HG03108 (cell line): Measurements from ENCODE around the gene HYCC1.
"Not testable (repeated sequence)": the region's sequence is repeated elsewhere in the genome, so short reads cannot be mapped to it uniquely, and the experiment has no call there.

Source experiments
- ATAC-seq: cut with Tn5 transposase; IDR thresholded peaks from one replicate; pipeline ENCODE4 v1.9.1; 2021; ENCODE audit warnings: moderate library complexity; ENCODE audit not compliant: unreplicated experiment

HYCC1 gene

GRCh38 chr7:23013715-23014649 is at the start of gene HYCC1:
HYCC1 (minus strand) TSS chr7:23014130; CDS start chr7:22991111, 23,019 bp downstream.
- ATAC-seq: peak; percentile 94

- no peak for ATAC-seq
These were observed 48.5 kb upstream of the HYCC1 start for GRCh38 chr7:23062452-23062851.

GRCh38 chr7:23061327-23061726 is 47.4 kb upstream of the HYCC1 start:
- ATAC-seq: no peak

GRCh38 chr7:23058408-23059096 is 44.6 kb upstream of the HYCC1 start:
- ATAC-seq: no peak

- ATAC-seq: peak; percentile 87
These were observed 41.8 kb upstream of the HYCC1 start for GRCh38 chr7:23055582-23056178.

GRCh38 chr7:23051124-23051485 is 37.2 kb upstream of the HYCC1 start:
- not testable (repeated sequence) for ATAC-seq

GRCh38 chr7:23046336-23046735 is 32.4 kb upstream of the HYCC1 start:
- ATAC-seq: not testable (repeated sequence)

- not testable (repeated sequence) for ATAC-seq
These were observed 31.2 kb upstream of the HYCC1 start for GRCh38 chr7:23045086-23045485.

- no peak for ATAC-seq
These were observed 30.7 kb upstream of the HYCC1 start for GRCh38 chr7:23044581-23044980.

- no peak for ATAC-seq
These were observed 29.5 kb upstream of the HYCC1 start for GRCh38 chr7:23043441-23043840.

GRCh38 chr7:23039674-23040073 is 25.7 kb upstream of the HYCC1 start:
- ATAC-seq: not testable (repeated sequence)

GRCh38 chr7:23035542-23036371 is 21.8 kb upstream of the HYCC1 start:
- ATAC-seq: not testable (repeated sequence)

GRCh38 chr7:23027261-23027660 is 13.3 kb upstream of the HYCC1 start:
- ATAC-seq: no peak

- no peak for ATAC-seq
These were observed 12.2 kb upstream of the HYCC1 start for GRCh38 chr7:23026164-23026563.

- ATAC-seq: no peak
These were observed 10.5 kb upstream of the HYCC1 start for GRCh38 chr7:23024454-23024853.

- ATAC-seq: no peak
These were observed 8.9 kb upstream of the HYCC1 start for GRCh38 chr7:23022851-23023250.

- ATAC-seq: no peak
These were observed 8.4 kb upstream of the HYCC1 start for GRCh38 chr7:23022258-23022769.

GRCh38 chr7:23021596-23021995 is 7.7 kb upstream of the HYCC1 start:
- no peak for ATAC-seq

- no peak for ATAC-seq
These were observed 6.9 kb upstream of the HYCC1 start for GRCh38 chr7:23020742-23021401.

GRCh38 chr7:23018750-23019149 is 4.8 kb upstream of the HYCC1 start:
- ATAC-seq: no peak
